ENCODE data around the gene SPATA7.
"Not testable (repeated sequence)": the region's sequence is repeated elsewhere in the genome, so short reads cannot be mapped to it uniquely, and the experiment has no call there.

The SPATA7 gene, protein sequence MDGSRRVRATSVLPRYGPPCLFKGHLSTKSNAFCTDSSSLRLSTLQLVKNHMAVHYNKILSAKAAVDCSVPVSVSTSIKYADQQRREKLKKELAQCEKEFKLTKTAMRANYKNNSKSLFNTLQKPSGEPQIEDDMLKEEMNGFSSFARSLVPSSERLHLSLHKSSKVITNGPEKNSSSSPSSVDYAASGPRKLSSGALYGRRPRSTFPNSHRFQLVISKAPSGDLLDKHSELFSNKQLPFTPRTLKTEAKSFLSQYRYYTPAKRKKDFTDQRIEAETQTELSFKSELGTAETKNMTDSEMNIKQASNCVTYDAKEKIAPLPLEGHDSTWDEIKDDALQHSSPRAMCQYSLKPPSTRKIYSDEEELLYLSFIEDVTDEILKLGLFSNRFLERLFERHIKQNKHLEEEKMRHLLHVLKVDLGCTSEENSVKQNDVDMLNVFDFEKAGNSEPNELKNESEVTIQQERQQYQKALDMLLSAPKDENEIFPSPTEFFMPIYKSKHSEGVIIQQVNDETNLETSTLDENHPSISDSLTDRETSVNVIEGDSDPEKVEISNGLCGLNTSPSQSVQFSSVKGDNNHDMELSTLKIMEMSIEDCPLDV

DNA sequence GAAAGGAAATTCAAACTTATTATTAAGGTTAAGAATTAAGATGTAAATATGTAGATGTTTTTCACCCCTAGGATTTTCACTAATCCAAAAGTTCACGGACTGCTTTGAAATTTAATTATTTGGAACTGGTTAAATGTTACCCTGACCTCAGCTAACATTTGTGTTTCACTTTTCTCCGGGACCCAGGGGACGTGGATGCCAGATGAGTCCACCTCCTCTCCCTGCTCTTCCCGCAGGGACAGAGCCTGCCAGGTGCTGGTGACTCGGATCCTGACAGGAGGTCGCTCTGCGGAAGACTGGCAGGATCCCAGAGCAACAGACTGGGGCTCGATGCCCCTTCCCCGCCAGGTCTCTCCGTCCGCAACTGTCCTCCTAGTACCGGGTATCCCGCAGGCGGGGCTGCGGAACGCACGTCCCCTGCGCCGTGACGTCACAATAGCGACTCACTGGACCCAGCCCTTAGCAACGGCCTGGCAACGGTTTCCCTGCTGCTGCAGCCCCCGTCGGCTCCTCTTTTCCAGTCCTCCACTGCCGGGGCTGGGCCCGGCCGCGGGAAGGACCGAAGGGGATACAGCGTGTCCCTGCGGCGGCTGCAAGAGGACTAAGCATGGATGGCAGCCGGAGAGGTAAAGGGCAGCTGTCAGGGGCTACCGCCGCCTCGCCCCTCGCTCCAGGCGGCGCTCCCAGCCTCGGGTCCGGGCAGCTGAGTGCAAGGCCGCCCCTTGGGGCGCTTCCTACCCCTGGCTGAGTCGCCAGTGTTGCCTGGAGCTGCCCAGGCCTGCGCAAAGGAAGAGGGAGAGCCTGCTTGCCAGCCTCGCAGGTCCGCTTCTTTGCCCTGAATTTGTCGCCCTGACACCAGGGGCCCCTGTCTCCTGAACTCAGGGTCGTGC is at the start of gene SPATA7:
SPATA7 (plus strand) TSS at position 446 of the 890 bp plus-strand sequence; CDS start at position 608, 162 bp downstream.
- DNase-seq, result peak; percentile 70

DNA sequence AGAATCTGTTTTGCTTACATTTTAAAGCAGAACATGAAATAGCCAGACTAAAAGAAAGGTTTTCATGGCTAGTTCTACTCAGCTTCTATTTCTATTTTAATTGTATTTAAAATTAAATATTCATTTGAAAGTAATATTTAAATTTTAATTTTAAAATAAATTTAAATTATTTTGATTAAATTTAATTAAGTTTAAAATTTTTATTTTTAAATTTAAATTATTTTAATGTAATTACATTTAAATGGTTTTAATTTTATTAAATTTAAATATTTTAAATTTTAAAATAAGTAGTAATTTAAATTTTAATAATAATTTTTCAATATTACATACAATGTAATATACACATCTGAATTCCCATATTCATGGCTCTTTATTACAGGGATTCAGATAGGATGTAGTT is 45.1 kb upstream of the SPATA7 start:
- DNase-seq, result no peak

DNA sequence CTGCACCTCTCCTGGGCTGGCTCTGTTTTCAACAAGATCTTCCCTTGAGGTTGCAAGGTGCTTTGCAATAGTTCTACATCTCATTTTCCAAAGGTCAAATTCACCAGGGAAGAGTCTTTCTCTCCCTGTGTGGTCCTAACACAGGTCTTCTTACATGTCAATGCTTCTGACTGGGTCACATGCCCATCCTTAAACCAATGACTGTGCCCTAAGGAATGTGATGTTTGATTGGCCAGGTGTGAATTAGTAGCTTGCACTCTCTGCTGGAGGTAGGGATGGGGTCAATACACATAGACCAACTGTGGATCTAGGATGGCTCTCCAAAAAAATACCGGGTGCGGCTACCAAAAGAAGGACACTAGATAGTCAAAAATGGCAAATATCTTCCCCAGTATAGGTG is 42.5 kb upstream of the SPATA7 start:
- DNase-seq, result no peak

DNA sequence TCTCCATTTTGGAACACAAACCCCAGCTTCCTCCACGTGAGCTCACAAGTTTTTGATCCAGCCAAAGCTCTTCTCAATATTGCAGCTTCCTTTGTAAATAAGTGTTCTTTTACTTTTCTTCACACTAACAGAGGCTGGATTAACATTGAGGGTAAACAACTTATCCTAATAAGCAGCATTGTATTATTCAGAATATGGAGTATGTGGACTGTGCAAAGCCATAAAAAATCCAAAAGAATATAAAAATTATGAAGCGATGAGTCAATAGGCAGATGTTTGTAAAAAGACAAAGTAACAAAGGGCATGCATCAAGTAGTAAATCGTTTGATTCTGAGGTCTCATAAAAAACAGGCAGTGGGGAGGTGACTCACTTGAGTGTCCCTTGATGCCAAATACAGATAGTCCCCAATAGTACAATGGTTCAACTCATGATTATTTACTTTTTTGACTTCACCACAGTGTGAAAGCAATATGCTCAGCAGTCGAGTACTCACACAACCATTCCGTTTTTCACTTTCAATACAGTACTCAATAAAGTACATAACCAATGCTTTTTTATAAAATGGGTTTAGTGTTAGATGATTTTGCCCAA is 39.3 kb upstream of the SPATA7 start:
- DNase-seq, result peak; percentile 5

DNA sequence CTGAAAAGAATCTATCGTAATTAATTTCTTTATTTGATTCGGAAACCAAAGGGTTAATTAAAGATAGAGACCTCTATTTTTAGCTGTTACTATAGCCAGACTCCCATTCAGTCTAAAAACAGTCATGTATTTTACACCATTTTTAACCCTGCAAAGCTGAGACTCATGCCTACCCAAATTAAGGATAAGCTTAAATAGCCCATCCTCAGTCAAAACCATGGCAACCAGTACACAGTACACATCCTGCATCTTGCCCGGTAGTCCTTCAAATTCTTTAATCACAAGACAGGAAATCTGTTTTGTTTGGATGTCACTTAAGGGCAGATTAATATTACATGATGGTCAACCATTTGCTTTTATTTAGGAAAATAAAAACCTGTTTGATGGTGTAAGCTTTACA is 36.9 kb upstream of the SPATA7 start:
- DNase-seq, result no peak

DNA sequence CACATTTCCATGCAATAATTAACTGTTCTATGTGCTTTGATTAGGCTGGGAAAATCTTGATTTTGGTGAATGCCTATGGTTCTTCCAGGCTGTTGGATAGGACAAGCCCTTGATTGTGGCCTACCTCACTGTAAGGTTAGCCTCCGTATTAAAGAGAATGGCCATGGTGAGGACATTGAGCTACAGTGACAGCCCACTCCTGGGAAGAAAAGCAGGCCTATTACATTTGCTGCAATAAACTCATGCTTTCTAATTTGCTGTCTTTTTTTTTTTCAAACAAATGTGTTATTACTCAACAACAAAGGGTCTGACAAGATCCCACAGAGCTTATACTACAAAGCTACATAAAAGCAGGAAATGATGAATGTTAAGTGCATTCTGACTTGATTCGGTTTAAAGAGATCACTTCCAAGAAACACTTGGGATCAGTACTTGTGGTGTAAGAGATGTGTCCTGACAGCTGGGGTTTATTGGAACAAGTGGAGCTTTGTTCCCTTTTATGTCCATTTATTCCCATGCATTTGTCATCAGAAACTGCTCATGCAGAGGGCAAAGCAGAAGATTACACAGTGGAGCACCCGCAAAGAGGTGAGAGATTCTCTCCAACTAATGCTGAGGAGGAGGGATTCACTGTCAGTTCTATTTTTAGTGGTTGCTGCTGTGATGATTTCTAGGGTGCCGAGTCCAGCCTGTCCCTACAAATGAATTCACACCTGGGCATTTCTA is 33.3 kb upstream of the SPATA7 start:
- DNase-seq, result no peak

DNA sequence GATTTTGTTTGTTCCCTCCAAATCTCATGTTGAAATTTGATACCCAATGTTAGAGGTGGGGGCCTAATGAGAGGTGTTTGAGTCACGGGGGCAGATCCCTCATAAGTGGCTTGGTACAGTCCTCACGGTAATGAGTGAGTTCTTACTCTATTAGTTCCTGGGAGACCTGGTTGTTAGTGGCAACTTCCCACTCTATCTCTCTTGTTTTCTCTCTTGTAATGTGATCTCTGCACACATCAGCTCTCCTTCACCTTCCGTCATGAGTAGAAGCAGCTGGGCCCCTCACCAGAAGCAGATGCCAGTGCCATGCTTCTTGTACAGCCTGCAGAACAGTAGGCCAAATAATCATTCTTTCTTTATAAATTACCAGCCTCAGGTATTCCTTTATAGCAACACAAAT is 32.8 kb upstream of the SPATA7 start:
- no peak for DNase-seq

DNA sequence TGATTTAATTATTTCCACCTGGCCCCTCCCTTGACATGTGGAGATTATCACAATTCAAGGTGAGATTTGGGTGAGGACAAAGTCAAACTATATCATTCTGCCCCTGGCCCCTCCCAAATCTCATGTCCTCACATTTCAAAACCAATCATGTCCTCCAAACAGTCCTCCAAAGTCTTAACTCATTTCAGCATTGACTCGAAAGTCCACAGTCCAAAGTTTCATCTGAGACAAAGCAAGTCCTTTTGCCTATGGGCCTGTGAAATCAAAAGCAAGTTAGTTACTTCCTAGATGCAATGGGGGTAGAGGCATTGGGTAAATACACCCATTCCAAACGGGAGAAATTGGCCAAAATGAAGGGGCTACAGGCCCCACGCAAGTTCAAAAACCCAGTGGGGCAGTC is 31.1 kb upstream of the SPATA7 start:
- DNase-seq, result no peak

DNA sequence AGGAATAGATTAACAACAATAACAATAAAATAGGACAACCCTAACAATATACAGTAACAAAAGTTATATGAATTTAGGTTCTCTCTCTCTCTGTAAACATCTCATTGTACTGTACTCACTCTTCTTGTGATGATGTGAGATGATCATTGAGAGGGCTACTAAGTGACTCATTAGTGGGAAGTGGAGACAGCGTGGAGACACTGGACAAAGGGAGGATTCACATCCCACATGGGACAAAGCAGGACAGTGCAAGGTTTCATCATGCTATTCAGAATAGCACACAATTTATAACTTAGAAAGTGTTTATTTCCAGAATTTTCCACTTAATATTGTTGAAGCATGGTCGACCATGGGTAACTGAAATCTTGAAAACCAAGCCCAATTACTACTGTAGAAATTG is 26.0 kb upstream of the SPATA7 start:
- DNase-seq, result no peak

DNA sequence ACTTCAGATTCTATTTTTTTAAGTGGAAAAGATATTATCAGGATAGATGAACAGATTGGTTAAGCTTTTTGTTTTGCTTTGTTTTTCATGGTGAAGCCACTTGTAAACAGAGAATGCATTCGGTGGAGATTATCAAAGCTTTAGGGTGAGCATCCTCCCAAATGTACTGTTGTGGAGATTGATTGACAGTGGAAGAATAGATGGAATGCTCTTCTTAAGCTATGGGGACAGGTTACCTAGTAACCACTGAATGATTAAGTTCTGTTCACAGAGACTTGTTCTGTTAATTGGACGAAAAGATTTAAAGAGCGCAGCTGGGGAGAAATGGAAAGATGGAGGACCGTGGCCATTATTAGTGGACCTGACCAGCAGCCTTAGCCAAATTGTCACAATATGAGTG is 21.8 kb upstream of the SPATA7 start:
- no peak for DNase-seq

DNA sequence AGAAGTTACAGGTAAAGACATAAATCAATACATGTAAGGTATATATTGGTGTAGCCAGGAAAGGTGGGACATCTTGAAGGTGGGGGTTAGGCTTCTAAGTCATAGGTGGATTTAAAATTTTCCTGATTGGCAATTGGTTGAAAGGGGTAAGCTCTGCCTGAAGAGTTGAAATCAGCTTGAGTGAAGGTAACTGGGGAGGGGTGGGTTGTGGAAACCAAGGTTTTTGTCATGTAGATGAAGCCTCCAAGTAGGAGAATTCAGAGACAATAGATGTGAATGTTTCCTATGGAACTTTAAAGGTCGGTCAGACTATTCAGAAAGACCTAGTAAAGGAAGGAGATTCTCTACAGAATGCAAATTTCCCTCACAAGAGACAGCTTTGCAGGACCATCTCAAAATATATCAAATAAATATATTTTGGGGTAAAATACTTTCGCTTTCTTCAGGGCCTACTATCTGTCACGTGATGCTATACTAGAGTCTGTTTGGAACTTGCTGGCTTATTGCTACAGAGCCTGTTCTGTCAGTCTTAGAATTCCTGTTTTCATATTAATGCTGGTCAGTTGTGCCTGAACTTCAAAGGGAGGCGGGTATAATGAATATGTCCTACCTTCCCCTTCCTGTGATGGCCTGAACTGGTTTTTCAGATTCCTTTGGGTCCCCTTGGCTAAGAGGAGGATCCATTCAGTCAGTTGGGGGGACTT is 20.6 kb upstream of the SPATA7 start:
- DNase-seq, result no peak

DNA sequence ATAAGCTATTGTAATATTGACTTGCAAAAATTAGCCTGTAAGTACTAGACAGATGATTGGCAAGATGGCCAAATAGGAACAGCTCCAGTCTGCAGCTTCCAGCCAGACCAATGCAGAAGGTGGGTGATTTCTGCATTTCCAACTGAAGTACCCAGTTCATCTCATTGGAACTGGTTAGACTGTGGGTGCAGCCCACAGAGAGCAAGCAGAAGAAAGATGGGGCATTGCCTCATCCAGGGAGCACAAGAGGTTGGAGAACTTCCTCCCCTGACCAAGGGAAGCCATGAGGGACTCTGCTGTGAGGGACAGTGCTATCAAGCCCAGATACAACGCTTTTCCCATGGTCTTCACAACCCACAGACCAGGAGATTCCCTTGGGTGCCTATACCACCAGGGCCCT is 16.0 kb upstream of the SPATA7 start:
- DNase-seq, result no peak

DNA sequence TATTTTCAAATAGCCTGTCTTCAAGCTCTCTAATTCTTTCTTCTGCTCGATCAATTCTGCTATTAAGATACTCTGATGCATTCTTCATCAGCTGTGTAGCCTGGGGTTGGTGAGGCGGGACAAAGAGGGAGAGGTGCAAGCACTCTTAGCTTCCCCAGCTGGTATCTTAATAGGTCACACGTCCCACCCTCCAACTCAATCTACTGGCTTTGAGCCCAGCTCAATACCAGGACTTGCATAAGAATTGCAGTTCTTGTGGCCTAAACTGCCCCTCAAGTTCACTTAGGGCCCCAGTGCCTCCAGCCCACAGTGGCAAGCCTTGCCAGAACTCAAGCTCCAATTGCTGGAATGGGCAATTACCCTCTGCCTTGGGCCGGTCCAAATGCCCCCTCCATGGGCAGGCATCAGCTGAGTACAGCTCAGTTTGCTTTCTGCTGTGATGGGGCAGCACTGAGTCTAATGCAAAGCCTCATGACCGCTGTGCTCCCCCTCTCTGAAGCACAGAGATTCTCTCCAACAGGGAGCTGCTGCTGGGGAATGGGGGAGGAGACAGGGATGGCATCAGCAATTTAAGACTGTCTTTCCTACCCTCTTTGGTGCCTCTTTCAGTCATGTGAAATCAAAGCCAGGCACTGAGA is 5.6 kb upstream of the SPATA7 start:
- DNase-seq, result no peak

DNA sequence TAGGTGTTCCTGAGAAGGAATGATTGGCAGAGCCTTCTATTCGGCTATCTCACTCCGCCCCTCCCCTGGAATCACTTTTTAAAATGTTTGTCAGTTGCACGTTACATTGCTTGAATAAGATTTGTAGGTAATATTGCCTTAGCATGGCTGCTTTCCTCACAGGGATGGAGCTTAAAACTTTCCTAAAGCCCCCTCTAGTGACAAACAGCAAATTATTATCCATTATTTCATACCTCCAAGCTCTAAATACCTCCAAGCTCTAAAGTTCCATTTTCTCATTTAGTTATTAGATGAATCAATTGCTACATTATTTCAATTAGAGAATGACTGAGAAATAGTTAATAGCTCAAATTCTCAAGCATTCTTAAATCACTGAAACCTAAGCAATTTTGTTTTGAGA is 5.1 kb upstream of the SPATA7 start:
- no peak for DNase-seq

DNA sequence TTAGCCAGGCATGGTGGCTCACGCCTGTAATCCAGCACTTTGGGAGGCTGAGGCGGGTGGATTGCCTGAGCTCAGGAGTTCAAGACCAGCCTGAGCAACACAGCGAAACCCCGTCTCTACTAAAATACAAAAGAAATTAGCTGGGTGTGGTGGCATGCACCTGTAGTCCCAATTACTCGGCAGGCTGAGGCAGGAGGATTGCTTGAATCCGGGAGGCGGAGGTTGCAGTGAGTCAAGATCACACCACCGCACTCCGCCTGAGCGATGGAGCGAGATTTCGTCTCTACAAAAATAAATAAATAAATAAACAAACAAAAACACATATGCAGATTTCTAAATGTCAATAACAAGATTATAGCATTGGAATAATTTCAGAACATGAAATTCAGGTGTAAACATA is 3.8 kb upstream of the SPATA7 start:
- not testable (repeated sequence) for DNase-seq

DNA sequence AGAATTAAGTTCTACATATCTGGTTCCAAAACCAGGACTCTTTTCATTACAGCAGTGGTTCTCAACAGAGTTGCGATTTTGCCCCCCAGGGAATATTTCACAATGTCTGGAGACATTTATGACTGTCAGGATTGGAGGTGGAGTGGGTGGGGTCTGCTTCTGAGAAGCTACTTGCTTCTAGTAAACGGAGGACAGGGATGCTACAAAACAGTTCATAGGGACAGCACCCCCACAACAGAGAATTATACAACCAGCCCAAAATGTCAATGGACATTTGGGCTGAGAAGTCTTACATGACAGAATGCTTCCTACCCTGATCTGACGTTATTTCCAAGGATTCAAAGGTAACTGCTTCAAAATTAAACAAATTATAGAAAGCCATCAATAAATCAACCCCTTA is 739 bp upstream of the SPATA7 start:
- DNase-seq, result no peak

DNA sequence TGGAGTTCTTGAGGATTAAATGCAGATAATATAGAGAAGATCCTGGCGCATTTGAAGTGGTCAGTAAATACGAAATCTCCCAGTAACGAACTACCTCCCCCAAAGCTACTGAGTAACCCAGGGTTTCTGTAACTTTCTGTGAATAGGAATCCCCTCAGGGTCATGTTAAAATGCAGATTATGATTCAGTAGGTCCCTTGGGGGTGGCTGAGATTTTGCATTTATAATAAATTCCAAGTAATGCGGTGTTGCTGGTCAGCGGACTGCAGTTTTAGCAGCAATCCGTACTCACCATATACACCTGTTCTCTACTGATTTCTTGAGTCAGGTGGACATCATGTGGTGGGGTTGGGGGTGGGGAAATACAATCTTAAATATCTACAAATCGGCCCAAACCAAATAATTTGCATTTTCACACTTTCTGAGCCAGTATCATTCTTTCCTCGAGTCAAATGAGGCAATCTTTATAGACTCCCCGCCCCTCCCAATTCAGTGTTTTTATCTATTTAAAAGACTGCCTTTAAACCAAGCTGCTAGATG is 868 bp downstream of the SPATA7 start:
- no peak for DNase-seq

DNA sequence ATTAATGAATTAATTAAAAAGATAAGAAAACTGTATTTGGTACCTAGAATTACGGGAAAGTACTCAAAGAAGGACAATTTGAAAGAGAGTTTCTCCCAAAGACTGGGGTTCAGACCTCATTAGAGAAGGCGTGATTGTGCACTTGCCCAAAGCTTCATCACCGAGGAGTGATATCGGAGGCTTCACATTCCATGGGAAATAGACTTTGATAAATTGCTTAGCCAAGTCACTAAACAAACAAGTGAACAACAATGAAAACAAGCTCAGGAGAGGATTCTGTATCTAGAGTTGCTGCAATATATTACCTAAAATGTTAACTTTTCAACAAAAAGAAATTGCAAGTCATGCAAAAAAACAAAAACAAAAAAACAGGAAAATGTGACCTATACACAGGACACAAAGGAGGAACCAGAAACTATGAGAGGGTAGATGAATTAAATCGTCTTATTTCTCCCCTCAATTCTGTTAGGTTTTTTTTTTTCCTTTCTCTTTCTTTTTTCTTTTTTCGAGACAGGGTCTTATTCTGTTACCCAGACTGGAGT is 3.4 kb downstream of the SPATA7 start:
- DNase-seq, result no peak

DNA sequence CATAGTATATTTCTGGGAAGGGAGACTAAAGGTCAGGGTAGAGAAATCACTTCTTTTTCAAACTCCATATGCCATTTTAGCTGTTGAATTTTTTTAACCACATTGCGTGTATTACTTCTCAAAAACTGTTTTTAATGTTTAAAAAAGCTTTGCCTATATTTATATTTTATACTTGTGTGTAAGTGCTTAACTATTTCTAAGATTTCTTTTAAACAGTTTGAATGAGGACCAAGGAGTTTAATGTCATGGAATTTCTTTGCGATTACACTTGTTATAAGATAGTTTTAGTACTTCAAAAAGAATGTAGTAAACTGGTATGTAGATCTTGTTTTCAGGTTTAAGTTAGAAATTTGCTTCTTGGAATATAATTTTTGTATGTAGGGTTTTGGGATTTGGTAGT is 7.2 kb downstream of the SPATA7 start:
- no peak for DNase-seq

DNA sequence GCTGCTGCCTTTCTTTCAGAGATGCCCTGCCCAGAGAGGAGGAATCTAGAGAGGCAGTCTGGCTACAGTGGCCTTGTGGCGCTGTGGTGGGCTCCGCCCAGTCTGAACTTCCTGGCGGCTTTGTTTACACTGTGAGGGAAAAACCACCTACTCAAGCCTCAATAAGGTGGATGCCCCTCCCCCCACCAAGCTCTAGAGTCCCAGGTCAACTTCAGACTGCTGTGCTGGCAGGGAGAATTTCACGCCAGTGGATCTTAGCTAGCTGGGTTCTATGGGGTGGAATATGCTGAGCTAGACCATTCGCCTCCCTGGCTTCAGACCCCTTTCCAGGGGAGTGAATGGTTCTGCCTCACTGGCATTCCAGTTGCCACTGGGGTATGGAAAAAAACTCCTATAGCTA is 25.6 kb downstream of the SPATA7 start:
- no peak for DNase-seq

DNA sequence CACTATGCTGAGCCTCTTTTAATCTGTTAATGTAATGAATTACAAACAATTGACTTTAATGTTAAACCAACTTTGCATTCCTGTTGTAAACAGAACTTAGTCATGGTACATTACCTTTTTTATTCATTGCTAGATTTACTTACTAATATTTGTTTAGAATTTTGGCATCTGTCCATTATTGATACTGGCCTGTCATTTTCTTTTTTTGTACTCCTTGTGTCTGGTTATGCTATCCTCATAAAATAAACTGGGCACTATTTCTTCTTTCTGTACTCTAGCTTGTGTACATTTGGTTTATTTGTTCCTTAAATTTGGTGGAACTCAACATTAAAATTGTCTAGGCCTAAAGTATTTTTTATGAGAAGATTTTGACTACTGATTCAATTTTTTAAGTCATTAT is 32.1 kb downstream of the SPATA7 start:
- DNase-seq, result no peak
